Ureter (tissue), 1 donor: ENCODE data around the gene TMEM141. TPM values are rescaled to one million over a fixed set of nuclear protein-coding genes. Genes with fewer than 3 reads are reported as not detected.
A peak's percentile ranks its signal among the peaks of the same experiment; 100 is the strongest.
"Not testable (repeated sequence)": the region's sequence is repeated elsewhere in the genome, so short reads cannot be mapped to it uniquely, and the experiment has no call there.

ENCODE experiments used
- DNase-seq: peaks from one replicate; pipeline ENCODE4 v3.0.0-alpha.2; 2020; ENCODE audit warnings: low spot score
- total RNA-seq: library from RNA; stranded (reverse); gene quantifications from one replicate; pipeline ENCODE4 v1.2.4, GENCODE V29; 2023
- donor health status: DM: yes; HTN: yes; CAD: no.

Gene TMEM141
- total RNA-seq, 1 donor from 2014 or later, result 80.8 TPM

DNA sequence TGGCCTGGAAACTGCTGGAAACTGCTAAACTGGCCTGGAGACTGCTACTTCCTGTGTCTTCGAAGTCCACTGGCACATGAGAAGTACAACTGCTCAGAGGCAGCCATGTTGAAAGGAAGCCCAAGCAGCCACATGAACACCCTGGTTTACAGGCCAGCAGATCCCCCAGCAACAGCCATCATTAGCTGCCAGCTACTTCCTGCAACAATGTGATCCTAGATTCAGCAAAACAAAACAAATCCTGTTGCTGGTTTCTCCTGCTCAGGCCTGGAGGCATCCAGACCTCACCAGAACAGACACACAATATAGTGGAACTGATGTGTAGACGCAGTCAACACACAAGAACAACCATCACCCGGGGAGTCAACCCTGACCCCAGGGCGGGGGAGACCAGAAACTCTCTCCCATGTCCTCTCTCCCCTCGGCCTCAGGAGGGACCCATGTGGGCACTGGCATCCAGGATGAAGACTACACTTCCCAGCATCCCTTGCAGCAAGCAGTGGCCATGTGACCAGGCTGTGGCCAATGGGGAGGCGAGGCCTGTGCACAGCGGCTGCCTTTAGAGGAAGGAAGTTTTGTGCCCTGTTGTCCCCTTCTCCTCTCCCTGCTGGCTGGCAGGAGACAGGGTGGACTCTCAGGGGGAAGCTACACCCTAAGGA lies 17.6 kb upstream of the TMEM141 start:
- no peak for DNase-seq

DNA sequence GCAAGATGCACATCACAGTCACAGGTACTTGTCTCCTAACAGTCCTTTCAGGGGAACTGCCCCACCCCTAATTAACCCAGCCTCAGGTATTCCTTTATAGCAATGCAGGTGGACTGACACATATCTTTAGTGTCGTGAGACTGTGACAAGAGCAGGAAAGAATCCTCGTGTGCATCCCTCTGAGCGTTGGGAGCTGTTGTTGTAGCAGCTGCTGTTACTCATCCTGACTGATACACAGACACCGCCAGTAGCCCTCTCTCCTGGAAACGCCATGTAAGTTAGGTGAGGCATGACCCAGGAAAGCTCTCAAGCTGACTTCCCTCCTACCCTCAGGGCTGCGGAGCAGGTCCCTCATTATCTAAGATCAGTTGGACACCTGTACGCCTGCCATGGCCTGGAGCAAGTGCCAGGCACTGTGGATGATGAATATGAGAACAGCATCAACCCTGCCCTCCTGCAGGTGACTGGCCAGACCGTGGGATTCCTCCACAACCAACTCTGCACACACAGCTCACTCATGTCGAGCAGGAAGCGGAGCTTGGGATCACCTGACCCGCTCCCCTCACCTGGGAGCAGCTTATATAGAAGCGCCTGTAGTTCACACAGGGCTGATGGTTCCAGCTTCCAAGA lies 16.6 kb upstream of the TMEM141 start:
- DNase-seq, result no peak

DNA sequence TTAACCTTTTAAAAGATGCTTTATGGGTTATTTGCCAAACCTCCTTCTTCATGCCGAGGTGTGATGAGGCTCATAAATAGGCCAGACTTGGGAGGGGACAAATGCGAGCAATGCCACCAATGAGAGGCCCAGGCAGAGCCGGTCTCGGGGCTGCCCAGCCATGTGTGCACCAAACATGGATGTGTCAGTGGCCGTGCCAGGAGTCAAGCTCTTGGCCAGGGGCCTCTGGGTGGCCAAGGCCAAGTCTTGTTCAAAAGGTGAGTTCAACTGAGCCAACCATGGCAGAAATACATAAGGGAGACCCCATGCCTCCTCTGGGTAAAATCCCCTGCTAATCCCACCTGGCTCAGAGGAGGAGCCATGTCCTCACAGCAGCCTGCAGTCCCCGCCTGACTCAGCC lies 16.0 kb upstream of the TMEM141 start:
- no peak for DNase-seq

DNA sequence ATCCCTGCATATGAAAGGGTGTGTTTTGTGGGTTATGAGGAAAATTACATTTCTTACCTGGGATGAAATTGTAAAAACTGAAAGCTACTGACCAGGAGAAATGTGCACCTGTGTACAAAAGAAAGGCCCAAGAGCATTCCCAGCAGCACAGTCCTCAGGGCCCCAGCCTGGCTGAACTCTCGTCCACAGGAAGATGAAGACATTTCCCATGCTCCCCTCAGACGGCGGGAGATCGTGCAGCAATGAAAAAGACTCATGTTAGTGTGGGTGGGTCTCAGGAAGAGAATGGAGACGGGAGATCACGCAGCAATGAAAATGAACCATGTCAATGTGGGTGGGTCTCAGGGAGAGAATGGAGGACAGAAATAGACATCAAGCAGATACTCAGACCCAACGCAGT lies 14.2 kb upstream of the TMEM141 start:
- DNase-seq, result no peak

DNA sequence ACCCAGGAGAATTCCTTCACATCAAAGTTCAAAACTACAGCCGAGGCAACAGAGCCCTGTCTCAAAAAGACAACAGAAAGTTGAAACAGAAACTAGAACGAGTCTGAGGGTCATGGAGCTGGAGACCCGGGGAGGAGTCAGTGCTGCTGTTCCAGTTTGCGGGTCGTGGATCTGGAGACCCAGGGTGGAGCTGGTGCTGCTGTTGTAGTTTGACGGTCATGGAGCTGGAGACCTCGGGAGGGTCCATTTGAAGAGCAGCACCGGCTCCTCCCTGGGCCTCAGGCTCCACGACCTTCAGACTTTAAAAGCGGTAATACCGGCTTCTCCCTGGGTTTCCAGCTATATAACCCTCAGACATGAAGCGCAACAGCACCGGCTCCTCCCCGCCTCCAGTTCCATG lies 13.8 kb upstream of the TMEM141 start:
- no peak for DNase-seq

DNA sequence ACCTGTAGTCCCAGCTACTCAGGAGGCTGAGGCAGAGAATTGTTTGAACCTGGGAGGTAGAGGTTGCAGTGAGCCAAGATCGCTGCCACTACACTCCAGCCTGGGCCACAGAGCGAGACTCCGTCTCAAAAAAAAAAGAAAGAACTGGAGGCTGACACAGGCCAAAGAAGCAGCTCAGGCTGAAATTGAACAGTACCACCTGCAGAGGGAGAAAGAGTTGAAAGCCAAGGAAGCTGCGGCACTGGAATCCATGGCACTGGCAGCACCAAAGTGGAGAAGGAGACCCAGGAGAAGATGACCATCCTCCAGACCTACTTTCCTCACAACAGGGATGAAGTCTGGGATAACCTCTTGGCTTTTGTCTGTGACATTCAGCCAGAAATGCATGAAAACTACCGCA lies 11.3 kb upstream of the TMEM141 start:
- DNase-seq, result no peak

DNA sequence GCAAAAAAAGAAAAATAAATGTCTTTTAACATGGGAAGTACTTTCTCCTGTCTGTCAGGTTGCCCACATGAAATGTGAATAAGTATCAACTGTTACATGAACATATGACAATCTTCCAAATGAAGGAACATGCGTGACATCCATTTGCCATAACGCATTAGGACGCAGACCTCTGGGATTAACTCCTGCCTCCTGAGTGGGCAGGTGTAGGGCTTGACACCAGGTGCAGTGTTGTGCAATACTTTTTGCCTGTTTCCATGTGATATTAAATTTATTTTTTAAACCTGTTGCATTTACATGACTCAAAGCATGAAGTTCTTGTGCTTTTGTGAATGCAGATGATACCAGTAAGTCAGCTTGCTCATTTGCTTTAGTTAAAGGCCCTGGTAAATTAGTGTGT lies 8.7 kb upstream of the TMEM141 start:
- DNase-seq, result no peak

DNA sequence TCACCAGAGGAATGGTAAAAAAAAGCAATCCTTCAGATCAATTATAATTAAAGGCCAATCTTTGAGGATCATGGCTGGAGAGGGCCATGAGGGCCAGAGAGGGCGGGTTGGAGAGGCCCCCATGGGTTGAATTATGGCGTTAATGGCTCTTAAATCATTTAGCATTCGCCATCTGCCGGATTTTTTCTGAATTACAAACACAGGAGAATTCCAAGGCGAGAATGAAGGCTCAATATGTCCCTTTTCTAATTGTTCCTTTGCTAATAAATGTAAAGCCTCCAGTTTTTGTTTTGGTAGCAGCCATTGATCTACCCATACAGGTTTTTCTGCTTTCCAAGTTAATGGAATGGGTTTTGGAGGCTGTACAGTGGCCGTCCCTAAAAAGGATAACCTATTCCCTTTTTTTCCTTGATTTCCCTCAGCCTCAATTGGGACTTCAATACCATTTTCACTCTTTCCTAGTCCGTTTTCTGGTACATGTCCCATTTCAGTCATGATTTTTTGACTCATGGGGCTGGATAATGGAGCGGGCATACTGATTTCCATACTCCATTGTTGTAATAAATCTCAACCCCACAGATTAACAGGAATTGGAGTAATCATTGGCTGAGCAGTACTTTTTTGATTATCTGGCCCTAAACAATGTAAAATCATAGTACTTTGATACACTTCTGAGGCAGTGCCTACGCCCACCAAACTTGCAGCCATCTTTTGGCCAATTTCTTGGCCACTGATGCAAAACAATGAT lies 6.7 kb upstream of the TMEM141 start:
- DNase-seq, result no peak

DNA sequence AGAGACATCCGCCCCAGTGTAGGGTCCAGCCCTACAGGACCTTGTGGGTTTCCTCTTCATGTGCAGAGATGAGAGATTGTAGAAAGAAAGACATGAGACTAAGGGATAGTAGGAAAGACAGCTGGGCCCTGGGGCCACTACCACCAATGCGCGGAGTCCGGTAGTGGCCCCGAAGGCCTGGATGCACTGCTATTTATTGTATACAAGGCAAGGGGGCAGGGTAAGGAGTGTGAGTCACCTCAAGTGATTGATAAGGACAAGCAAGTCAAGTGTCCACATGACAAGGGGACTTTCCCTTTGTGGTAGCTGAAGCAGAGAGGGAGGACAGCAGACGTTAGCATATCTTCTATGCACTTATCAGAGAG lies 6.2 kb upstream of the TMEM141 start:
- no peak for DNase-seq

DNA sequence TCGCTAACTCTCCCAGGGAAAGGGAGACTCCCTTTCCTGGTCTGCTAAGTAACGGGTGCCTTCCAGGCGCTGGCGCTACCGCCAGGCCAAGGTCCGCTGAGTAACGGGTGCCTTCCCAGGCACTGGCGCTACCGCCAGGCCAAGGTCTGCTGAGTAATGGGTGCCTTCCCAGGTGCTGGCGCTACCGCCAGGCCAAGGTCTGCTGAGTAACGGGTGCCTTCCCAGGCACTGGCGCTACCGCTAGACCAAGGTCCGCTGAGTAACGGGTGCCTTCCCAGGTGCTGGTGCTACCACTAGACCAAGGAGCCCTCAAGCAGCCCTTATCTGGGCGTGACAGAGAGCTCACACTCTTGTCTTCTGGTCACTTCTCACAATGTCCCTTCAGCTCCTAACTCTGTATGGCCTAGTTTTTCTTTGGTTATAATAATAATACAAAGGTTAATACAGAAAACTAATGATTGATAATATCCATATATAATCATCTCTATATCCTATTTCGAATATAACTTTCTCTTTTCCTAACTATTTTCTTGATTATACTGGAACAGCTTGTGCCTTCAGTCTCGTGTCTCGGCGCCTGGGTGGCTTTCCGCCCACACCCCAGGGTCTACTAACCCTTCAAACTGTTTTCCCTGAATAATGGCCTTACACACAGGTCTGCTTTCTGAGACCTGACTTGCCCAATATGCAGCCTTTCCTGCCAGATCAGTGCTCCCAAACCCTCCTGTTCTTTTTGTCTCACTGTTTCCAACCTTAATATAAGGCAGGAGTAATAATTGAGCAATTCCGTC lies 5.4 kb upstream of the TMEM141 start:
- DNase-seq, result not testable (repeated sequence)

DNA sequence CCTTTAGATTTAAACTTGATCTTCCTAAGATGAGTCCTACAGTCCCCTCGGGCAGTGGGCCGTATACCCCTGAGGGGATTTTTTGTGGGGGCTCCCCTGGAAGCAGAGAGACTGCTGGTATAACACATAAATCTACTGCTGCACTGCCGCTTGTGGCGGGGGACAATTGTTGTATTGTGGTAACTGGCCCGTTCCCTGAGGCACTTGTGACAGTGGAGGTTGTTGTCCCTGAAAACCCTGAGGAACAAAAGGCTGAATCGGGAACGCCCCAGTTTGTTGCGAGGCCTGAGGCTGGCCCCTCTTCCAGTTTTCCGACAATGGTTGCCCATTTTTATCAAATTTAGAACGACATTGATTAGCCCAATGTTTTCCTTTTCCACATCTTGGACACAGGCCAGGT lies 4.7 kb upstream of the TMEM141 start:
- DNase-seq, result no peak

DNA sequence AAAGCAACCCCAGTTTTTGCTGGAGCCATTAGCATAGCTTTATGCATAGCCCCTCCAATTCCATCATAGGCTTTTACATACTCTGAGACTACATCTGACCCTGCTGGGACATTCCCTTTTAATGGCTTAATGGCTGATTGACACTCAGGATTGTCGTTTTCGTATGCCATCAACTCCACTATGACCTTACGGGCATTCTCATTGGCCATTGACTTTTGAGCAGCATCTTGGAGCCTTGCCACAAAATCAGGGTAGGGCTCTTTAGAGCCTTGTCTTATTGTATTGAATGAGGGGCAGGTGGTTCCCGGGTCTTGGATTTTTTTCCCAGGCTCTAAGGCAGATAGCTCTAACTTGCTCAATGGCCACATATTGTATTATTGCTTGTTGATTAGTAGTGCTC lies 4.2 kb upstream of the TMEM141 start:
- not testable (repeated sequence) for DNase-seq

DNA sequence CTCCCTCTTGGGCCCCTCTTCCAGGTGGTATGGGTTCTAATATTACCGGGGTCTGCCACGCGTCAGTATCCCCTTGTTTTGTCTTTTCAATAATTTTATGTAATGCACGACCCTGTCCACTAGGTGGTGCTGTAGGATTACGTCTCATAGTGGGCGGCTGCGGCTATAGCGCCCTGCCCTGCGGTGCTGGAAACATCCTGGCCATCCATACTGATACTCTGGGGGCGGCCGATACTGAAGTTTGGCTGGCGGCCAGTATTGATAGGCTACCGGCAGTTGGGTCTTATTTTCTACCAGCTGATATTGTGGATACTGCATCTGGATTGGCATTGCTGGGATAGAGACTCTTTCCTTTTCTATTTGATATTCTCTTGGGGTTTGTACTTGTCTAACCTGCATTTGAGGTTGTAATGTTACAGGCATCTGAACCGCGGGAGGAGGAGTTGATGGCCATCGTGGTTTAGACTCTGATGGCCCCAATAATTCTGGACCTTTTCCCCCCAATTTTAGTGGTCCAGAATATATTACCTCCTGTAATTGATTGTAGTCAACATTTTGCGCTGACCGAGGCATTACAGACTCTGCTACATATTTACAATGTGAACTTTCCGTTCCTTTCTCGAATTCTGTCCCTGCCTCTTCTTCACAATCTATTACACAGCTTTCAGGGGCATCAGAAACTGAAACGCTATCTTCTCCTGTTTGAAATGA lies 3.3 kb upstream of the TMEM141 start:
- no peak for DNase-seq

DNA sequence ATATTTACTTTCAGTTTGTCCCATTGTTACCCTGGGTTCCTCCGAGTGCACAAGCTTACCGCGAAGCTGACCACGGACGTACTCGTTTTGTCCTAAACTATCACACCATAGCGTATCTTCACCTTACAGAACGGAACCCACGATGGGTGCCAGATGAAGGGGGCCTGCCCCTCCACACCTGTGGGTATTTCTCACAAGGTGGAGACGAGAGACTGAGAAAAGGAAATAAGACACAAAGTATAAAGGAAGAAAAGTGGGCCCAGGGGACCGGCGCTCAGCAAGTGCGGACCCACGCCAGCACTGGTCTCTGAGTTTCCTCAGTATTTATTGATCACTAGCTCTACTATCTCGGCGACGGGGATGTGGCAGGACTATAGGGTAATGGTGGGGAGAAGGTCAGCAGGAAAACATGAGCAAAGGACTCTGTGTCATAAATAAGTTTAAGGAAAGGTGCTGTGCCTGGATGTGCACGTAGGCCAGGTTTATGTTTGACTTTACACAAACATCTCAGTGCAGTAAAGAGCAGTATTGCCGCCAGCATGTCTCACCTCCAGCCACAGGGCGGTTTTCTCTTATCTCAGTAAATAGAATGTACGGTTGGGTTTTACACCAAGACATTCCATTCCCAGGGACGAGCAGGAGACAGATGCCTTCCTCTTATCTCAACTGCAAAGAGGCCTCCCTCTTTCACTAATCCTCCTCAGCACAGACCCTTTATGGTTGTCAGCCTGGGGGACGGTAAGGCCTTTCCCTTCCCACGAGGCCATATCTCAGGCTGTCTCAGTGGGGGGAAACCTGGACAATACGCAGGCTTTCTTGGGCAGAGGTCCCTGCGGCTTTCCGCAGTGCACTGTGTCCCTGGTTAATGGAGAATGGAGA lies 2.3 kb upstream of the TMEM141 start:
- not testable (repeated sequence) for DNase-seq

DNA sequence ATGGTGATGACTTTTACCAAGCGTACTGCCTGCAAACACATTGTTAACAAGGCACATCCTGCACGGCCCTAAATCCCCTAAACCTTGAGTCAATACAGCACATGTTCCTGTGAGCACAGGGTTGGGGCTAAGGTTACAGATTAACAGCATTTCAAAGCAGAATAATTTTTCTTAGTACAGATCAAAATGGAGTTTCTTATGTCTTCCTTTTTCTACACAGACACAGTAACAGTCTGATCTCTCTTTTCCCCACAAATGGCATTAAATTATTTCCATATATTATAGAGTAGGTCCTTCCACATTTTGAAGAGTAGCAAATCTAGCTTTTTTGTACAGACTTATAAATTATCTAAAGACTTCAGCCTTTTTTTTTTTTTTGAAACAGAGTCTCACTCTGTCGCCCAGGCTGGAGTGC lies 1.6 kb upstream of the TMEM141 start:
- no peak for DNase-seq

DNA sequence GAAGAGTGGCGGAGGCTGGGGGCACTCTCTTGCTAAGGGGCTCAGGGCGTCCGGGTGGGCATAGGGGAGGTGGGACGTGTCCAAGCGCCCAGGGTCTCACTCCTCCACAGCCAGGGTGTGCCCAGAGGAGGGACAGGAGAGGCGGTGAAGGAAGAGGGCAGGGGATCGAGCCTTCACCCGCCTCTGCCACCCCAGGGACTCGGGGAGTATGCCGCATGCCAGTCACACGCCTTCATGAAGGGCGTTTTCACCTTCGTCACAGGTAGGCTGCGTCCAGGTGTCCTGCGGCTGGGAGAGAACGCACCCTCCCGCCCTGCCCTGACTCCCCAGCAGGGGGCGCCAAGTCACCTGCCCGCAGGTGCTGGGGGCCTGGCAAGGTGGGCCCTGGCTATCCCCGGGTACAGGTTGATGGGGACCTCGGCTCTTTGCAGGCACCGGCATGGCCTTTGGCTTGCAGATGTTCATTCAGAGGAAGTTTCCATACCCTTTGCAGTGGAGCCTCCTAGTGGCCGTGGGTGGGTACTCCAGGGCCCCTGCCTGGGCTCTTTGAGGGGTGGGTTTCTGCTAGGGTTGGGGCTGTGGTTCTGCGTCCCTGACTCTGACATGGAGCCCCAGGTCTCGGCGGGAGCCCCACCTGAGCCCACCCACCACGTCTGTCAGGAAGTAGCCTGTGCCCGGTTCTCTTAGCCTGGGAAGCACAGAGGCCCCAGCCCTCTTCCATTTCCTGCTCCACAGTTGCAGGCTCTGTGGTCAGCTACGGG lies 552 bp downstream of the TMEM141 start:
- peak; percentile 78 for DNase-seq

DNA sequence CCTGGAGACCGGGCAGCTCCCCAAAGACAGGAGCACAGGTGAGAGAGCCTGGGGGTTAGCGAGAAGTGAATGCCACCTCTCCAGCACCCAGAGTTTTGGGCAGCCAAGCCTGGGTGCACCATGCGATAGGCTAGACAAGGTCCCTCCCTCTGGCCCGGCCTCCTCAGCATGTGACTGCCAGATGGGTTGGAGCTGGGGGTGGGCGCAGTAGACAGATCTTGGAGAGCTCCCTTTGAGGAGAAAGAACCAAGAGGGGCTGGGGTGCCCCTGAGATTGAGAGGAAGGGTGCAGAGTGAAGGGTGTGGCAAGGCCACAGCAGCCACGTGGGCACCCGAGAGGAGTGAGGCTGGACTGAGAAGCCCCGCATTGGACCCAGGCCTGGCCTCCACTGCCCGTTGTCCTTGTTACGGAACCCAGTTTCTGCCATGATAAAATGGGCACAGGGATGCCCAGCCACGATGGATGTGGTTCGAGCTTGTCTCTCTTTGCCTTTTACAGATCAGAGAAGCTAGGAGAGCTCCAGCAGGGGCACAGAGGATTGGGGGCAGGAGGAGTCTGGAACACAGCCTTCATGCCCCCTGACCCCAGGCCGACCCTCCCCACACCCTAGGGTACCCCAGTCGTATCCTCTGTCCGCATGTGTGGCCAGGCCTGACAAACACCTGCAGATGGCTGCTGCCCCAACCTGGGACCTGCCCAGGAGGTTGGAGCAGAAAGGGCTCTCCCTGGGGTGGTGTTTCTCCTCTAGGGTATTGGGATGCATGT lies 1.4 kb downstream of the TMEM141 start:
- no peak for DNase-seq

DNA sequence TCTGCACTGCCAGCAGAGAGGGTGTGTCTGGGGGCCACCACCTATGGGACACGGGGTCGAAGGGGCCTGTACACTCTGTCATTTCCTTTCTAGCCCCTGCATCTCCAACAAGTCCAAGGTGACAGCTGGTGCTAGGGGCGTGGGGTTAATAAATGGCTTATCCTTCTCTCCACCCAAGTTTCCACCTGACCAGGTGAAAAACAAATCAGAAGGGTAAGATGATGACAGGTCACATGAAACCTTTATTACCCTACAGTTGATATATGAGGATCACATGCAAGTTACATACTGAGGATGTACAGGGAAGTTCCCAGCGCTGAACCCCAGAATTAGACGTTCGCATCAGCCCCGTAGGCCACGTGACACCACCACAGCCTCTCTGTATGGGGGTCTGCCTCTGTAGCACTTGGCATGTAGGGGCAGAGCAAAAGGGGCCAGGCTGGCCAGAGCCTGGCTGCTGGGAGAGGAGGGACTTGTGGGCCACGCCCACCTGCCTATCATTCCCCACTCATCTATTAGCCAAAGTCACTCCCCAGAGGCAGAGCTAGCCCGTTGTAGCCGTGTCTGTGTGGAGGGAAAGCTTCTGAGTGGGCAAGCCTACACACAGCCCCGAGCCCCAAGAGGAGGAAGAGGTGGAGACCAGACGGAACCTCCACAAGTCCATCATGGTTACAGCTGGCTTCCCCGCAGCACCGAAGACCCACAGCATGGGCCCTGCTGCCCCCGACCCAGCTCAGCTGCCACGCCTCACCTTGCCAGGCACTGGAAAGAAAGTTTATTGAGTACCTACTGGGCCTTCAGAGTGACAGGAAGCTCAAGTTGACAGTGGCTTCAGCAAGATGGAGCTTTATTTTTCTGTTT lies 2.2 kb downstream of the TMEM141 start:
- no peak for DNase-seq
